Measurements from ENCODE around the gene UGT1A7.

- no peak for TF ChIP-seq CTCF (IDR thresholded peaks at IDR 0.05 in 4 of 5, conservative IDR thresholded peaks at IDR 0.05 in 1 of 5)
- no peak for TF ChIP-seq POLR2A (IDR thresholded peaks at IDR 0.05)
Observed at GRCh38 chr2:233684640-233685039, 2.9 kb downstream of the UGT1A7 start.
